ENCODE data around the gene ERAP2.

The ERAP2 gene

GRCh38 chr5:96913233-96913632 lies 36.9 kb downstream of the ERAP2 start:
- H3K9ac ChIP-seq (ENCODE audit: low read length): no peak overlapping the region
- no peaks in the 10 kb centered on the region for H3K4me1 ChIP-seq (ENCODE audit: control insufficient read depth, low read depth, low read length)
- no peak overlapping the region for H3K4me3 ChIP-seq (ENCODE audit: low read length)
- no peak overlapping the region for H2BK5ac ChIP-seq (ENCODE audit: low read length)
- no peak overlapping the region for H3K4ac ChIP-seq (ENCODE audit: low read depth, low read length)
- no peak overlapping the region for H3K18ac ChIP-seq (ENCODE audit: low read length)
- H3K56ac ChIP-seq (ENCODE audit: low read length): no peak overlapping the region
- H4K8ac ChIP-seq (ENCODE audit: low read depth, low read length): no peak overlapping the region
- DNase-seq: no peak
- no peak overlapping the region for H2AK5ac ChIP-seq (ENCODE audit: low read length)
- no peak overlapping the region for H2BK120ac ChIP-seq (ENCODE audit: low read depth, low read length)
- H3K27ac ChIP-seq (ENCODE audit: low read depth, low read length): no peak overlapping the region
- no peak overlapping the region for H3K4me2 ChIP-seq (ENCODE audit: low read length)
- no peaks in the 10 kb centered on the region for H3K79me1 ChIP-seq (ENCODE audit: low read length)
- no peaks in the 10 kb centered on the region for H3K27me3 ChIP-seq (ENCODE audit: insufficient read depth, low read length, poor library complexity)
- H3K36me3 ChIP-seq (ENCODE audit: control insufficient read depth, insufficient read depth, low read length): no peaks in the 10 kb centered on the region
- no peak overlapping the region for H2BK15ac ChIP-seq (replicated peaks; ENCODE audit: low read depth)
- H3K79me2 ChIP-seq (ENCODE audit: control insufficient read depth, insufficient read depth, low read length): no peaks in the 10 kb centered on the region
- WGBS (ENCODE audit: extremely low coverage, insufficient coverage, low lambda C conversion rate): no CpG with 5 or more reads among the region's 2 CpGs
- no peak overlapping the region for H3K23ac ChIP-seq (ENCODE audit: low read length)
- no peak overlapping the region for H4K5ac ChIP-seq (ENCODE audit: low read length)

- Histone ChIP-seq H2BK5ac (ENCODE audit: low read length) (no peak overlapping the region), H3K18ac (ENCODE audit: low read length) (no peak overlapping the region), H2BK120ac (ENCODE audit: low read depth, low read length) (no peak overlapping the region), H3K56ac (ENCODE audit: low read length) (no peak overlapping the region), H3K36me3 (ENCODE audit: control insufficient read depth, insufficient read depth, low read length) (no peaks in the 10 kb centered on the region), H4K8ac (ENCODE audit: low read depth, low read length) (no peak overlapping the region), H3K4me3 (ENCODE audit: low read length) (no peak overlapping the region), H3K27me3 (ENCODE audit: insufficient read depth, low read length, poor library complexity) (no peaks in the 10 kb centered on the region), H3K4ac (ENCODE audit: low read depth, low read length) (no peak overlapping the region), H2BK15ac (replicated peaks; ENCODE audit: low read depth) (no peak overlapping the region), H3K4me1 (ENCODE audit: control insufficient read depth, low read depth, low read length) (no peaks in the 10 kb centered on the region), H3K27ac (ENCODE audit: low read depth, low read length) (no peak overlapping the region), H3K4me2 (ENCODE audit: low read length) (no peak overlapping the region), H2AK5ac (ENCODE audit: low read length) (no peak overlapping the region), H3K79me2 (ENCODE audit: control insufficient read depth, insufficient read depth, low read length) (no peaks in the 10 kb centered on the region), H3K79me1 (ENCODE audit: low read length) (no peaks in the 10 kb centered on the region), H3K9ac (ENCODE audit: low read length) (no peak overlapping the region), H3K23ac (ENCODE audit: low read length) (no peak overlapping the region), H4K5ac (ENCODE audit: low read length) (no peak overlapping the region)
- no CpG with 5 or more reads among the region's 4 CpGs for WGBS (ENCODE audit: extremely low coverage, insufficient coverage, low lambda C conversion rate)
- DNase-seq: no peak
Observed at GRCh38 chr5:96919754-96920197, 43.5 kb downstream of the ERAP2 start.

- WGBS (ENCODE audit: extremely low coverage, insufficient coverage, low lambda C conversion rate): no CpG with 5 or more reads among the region's 3 CpGs
- no peak for DNase-seq
- Histone ChIP-seq H3K79me2 (ENCODE audit: control insufficient read depth, insufficient read depth, low read length) (no peaks in the 10 kb centered on the region), H2BK15ac (replicated peaks; ENCODE audit: low read depth) (no peak overlapping the region), H3K36me3 (ENCODE audit: control insufficient read depth, insufficient read depth, low read length) (no peaks in the 10 kb centered on the region), H3K23ac (ENCODE audit: low read length) (no peak overlapping the region), H3K79me1 (ENCODE audit: low read length) (no peaks in the 10 kb centered on the region), H3K27me3 (ENCODE audit: insufficient read depth, low read length, poor library complexity) (no peaks in the 10 kb centered on the region), H3K56ac (ENCODE audit: low read length) (no peak overlapping the region), H3K27ac (ENCODE audit: low read depth, low read length) (no peak overlapping the region), H4K8ac (ENCODE audit: low read depth, low read length) (no peak overlapping the region), H2AK5ac (ENCODE audit: low read length) (no peak overlapping the region), H3K4me3 (ENCODE audit: low read length) (no peak overlapping the region), H3K4me1 (ENCODE audit: control insufficient read depth, low read depth, low read length) (no peaks in the 10 kb centered on the region), H3K9ac (ENCODE audit: low read length) (no peak overlapping the region), H3K4me2 (ENCODE audit: low read length) (no peak overlapping the region), H4K5ac (ENCODE audit: low read length) (no peak overlapping the region), H2BK5ac (ENCODE audit: low read length) (no peak overlapping the region), H3K18ac (ENCODE audit: low read length) (no peak overlapping the region), H2BK120ac (ENCODE audit: low read depth, low read length) (no peak overlapping the region), H3K4ac (ENCODE audit: low read depth, low read length) (no peak overlapping the region)
Observed at GRCh38 chr5:96920744-96921355, 44.5 kb downstream of the ERAP2 start.

GRCh38 chr5:96922499-96923244 lies 46.4 kb downstream of the ERAP2 start:
- no peak overlapping the region for H3K4me2 ChIP-seq (ENCODE audit: low read length)
- H2AK5ac ChIP-seq (ENCODE audit: low read length): no peak overlapping the region
- no peak overlapping the region for H2BK15ac ChIP-seq (replicated peaks; ENCODE audit: low read depth)
- H3K4me1 ChIP-seq (ENCODE audit: control insufficient read depth, low read depth, low read length): no peaks in the 10 kb centered on the region
- no CpG with 5 or more reads among the region's 12 CpGs for WGBS (ENCODE audit: extremely low coverage, insufficient coverage, low lambda C conversion rate)
- H2BK120ac ChIP-seq (ENCODE audit: low read depth, low read length): no peak overlapping the region
- H3K4me3 ChIP-seq (ENCODE audit: low read length): no peak overlapping the region
- H3K79me2 ChIP-seq (ENCODE audit: control insufficient read depth, insufficient read depth, low read length): no peaks in the 10 kb centered on the region
- no peak overlapping the region for H3K9ac ChIP-seq (ENCODE audit: low read length)
- DNase-seq: no peak
- H3K23ac ChIP-seq (ENCODE audit: low read length): no peak overlapping the region
- H3K4ac ChIP-seq (ENCODE audit: low read depth, low read length): no peak overlapping the region
- H3K79me1 ChIP-seq (ENCODE audit: low read length): no peaks in the 10 kb centered on the region
- no peaks in the 10 kb centered on the region for H3K36me3 ChIP-seq (ENCODE audit: control insufficient read depth, insufficient read depth, low read length)
- no peak overlapping the region for H3K56ac ChIP-seq (ENCODE audit: low read length)
- no peak overlapping the region for H3K27ac ChIP-seq (ENCODE audit: low read depth, low read length)
- no peak overlapping the region for H4K5ac ChIP-seq (ENCODE audit: low read length)
- no peak overlapping the region for H2BK5ac ChIP-seq (ENCODE audit: low read length)
- no peak overlapping the region for H3K18ac ChIP-seq (ENCODE audit: low read length)
- no peaks in the 10 kb centered on the region for H3K27me3 ChIP-seq (ENCODE audit: insufficient read depth, low read length, poor library complexity)
- H4K8ac ChIP-seq (ENCODE audit: low read depth, low read length): no peak overlapping the region

- H3K4me2 ChIP-seq (ENCODE audit: low read length): no peak overlapping the region
- H3K56ac ChIP-seq (ENCODE audit: low read length): no peak overlapping the region
- no peak overlapping the region for H3K4me3 ChIP-seq (ENCODE audit: low read length)
Observed at GRCh38 chr5:96924016-96924443, 47.7 kb downstream of the ERAP2 start.

More at GRCh38 chr5:96924016-96924443, 47.7 kb downstream of the ERAP2 start:
- Histone ChIP-seq H3K27ac (ENCODE audit: low read depth, low read length) (no peak overlapping the region), H2BK5ac (ENCODE audit: low read length) (no peak overlapping the region), H3K27me3 (ENCODE audit: insufficient read depth, low read length, poor library complexity) (no peaks in the 10 kb centered on the region), H3K79me1 (ENCODE audit: low read length) (no peaks in the 10 kb centered on the region), H2BK15ac (replicated peaks; ENCODE audit: low read depth) (no peak overlapping the region), H3K79me2 (ENCODE audit: control insufficient read depth, insufficient read depth, low read length) (no peaks in the 10 kb centered on the region), H4K5ac (ENCODE audit: low read length) (no peak overlapping the region), H3K4ac (ENCODE audit: low read depth, low read length) (no peak overlapping the region), H3K4me1 (ENCODE audit: control insufficient read depth, low read depth, low read length) (no peaks in the 10 kb centered on the region), H2BK120ac (ENCODE audit: low read depth, low read length) (no peak overlapping the region), H2AK5ac (ENCODE audit: low read length) (no peak overlapping the region), H3K9ac (ENCODE audit: low read length) (no peak overlapping the region), H3K36me3 (ENCODE audit: control insufficient read depth, insufficient read depth, low read length) (no peaks in the 10 kb centered on the region), H3K23ac (ENCODE audit: low read length) (no peak overlapping the region), H4K8ac (ENCODE audit: low read depth, low read length) (no peak overlapping the region), H3K18ac (ENCODE audit: low read length) (no peak overlapping the region)
- no CpG with 5 or more reads among the region's 3 CpGs for WGBS (ENCODE audit: extremely low coverage, insufficient coverage, low lambda C conversion rate)
- no peak for DNase-seq

Measured in mesendoderm (in vitro differentiated cells).